Hepatocyte (in vitro differentiated cells): ENCODE results near the gene PEMT.

ENCODE experiments used
- EZH2 ChIP-seq: fragments of 200-600 bp; sonication (generic); IDR thresholded peaks from 2 replicates; pipeline ENCODE4 v1.6.1; 2016; ENCODE audit warnings: antibody characterized with exemption, mild to moderate bottlenecking, borderline replicate concordance
- EZH2phosphoT487 ChIP-seq: fragments of 200-600 bp; sonication (generic); IDR thresholded peaks from one replicate; pipeline ENCODE4 v1.6.1; 2018; ENCODE audit warnings: antibody characterized with exemption, mild to moderate bottlenecking, low read depth, moderate library complexity; ENCODE audit not compliant: unreplicated experiment, severe bottlenecking
- TF ChIP-seq, protein P1 (sequence below): fragments of 200-600 bp; sonication (generic); IDR thresholded peaks from 2 replicates; pipeline ENCODE4 v1.5.1; 2016; ENCODE audit warnings: antibody characterized with exemption, mild to moderate bottlenecking; ENCODE audit not compliant: poor library complexity

DNA sequence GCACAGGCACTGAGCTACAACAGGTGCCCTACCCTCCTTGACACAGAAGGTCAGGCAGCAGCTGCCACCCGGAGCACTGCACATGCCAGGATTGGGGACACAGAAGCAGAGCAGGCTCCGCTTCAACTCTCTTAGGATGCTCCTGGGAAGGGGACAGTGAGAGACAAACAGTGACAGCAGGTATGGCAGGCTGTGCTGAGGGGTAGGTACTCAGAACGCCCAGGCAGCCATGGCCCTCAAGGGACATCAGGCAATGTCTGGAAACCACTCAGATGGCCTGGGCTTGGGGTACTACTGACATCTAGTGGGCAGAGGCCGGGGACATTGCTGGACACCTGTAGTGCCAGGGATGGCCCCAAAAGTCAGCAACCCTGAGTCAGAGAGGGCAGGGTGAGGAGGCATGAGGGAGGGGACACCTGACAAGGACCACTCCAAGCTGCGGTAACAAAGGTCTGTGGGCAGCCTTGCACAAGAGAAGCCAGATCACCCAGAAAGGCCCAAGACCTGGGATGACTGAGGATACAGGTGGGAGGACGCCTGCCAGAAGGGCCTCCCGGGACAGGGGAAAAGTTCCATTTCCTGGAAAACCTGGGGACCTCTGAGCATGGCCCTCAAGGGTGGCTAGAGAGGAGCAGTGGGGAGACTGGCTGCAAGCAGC, 21.2 kb downstream of the PEMT start:
- TF ChIP-seq, protein P1, sequence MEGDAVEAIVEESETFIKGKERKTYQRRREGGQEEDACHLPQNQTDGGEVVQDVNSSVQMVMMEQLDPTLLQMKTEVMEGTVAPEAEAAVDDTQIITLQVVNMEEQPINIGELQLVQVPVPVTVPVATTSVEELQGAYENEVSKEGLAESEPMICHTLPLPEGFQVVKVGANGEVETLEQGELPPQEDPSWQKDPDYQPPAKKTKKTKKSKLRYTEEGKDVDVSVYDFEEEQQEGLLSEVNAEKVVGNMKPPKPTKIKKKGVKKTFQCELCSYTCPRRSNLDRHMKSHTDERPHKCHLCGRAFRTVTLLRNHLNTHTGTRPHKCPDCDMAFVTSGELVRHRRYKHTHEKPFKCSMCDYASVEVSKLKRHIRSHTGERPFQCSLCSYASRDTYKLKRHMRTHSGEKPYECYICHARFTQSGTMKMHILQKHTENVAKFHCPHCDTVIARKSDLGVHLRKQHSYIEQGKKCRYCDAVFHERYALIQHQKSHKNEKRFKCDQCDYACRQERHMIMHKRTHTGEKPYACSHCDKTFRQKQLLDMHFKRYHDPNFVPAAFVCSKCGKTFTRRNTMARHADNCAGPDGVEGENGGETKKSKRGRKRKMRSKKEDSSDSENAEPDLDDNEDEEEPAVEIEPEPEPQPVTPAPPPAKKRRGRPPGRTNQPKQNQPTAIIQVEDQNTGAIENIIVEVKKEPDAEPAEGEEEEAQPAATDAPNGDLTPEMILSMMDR = peak; percentile 47
- no peak for TF ChIP-seq EZH2phosphoT487
- no peak for TF ChIP-seq EZH2
